Neural crest cell (in vitro differentiated cells): ENCODE results near the gene TMX2. TPM values are rescaled to one million over a fixed set of nuclear protein-coding genes. Genes with fewer than 3 reads are reported as not detected.

ENCODE experiments used
- DNase-seq: peaks from one replicate; pipeline ENCODE4 v3.0.0; 2021; ENCODE audit warnings: low read depth, mixed read lengths, low spot score
- H3K27ac Mint-ChIP-seq: one replicate; pipeline ENCODE4 v1.8.0; 2021; ENCODE audit warnings: mild to moderate bottlenecking, mixed read lengths; ENCODE audit not compliant: unreplicated experiment
- H3K27me3 Mint-ChIP-seq: 2 replicates; pipeline ENCODE4 v1.8.0; 2021; ENCODE audit warnings: low read depth, mild to moderate bottlenecking, mixed read lengths
- H3K36me3 Mint-ChIP-seq: 2 replicates; pipeline ENCODE4 v1.8.0; 2021; ENCODE audit warnings: low read depth, mild to moderate bottlenecking, mixed read lengths
- H3K4me1 Mint-ChIP-seq: 2 replicates; pipeline ENCODE4 v1.8.0; 2021; ENCODE audit warnings: mixed read lengths
- H3K4me3 Mint-ChIP-seq: one replicate; pipeline ENCODE4 v1.8.0; 2021; ENCODE audit warnings: mild to moderate bottlenecking, mixed read lengths
- H3K9me3 Mint-ChIP-seq: 2 replicates; pipeline ENCODE4 v1.8.0; 2021; ENCODE audit warnings: mixed read lengths
- CTCF ChIP-seq: fragments of 200-600 bp; sonication (generic); conservative IDR thresholded peaks from 2 replicates; pipeline ENCODE4 v1.5.0; 2021; ENCODE audit warnings: antibody characterized with exemption, mild to moderate bottlenecking
- total RNA-seq: library from RNA; stranded (reverse); gene quantifications from 2 replicates; pipeline ENCODE4 v1.2.1, GENCODE V29; 2021

Gene TMX2
- total RNA-seq, 1 donor from 2014 or later, result 78.3 TPM

GRCh38 chr11:57788703-57789088 is 76.3 kb downstream of the TMX2 start:
- Mint-ChIP-seq H3K36me3 (peaks cover 7% of the 10 kb centered on the region), H3K9me3 (no peaks in the 10 kb centered on the region), H3K4me1 (peaks cover 30% of the 10 kb centered on the region), H3K27ac (no peak overlapping the region), H3K4me3 (no peak overlapping the region), H3K27me3 (no peaks in the 10 kb centered on the region)
- no peak for TF ChIP-seq CTCF
- DNase-seq, result no peak

Other genes with a start within 250 kb of the TMX2 start
- 4.5 and 4.7 TPM in 2 replicates for gene SLC43A1, start 196.9 kb upstream of the TMX2 start, total RNA-seq
- 103 and 108 TPM in 2 replicates for gene TIMM10, start 181.8 kb upstream of the TMX2 start, total RNA-seq
- not detected in 2 replicates for gene SMTNL1, start 175.0 kb upstream of the TMX2 start, total RNA-seq
- gene UBE2L6, start 144.9 kb upstream of the TMX2 start, total RNA-seq, result 66.0 and 68.7 TPM in 2 replicates
- gene SERPING1, start 114.9 kb upstream of the TMX2 start, total RNA-seq, result 28.0 and 31.7 TPM in 2 replicates
- gene YPEL4, start 62.7 kb upstream of the TMX2 start, total RNA-seq, result 0.37 and 0.55 TPM in 2 replicates
- gene CLP1, start 54.8 kb upstream of the TMX2 start, total RNA-seq, result 23.8 and 25.7 TPM in 2 replicates
- gene ZDHHC5, start 44.5 kb upstream of the TMX2 start, total RNA-seq, result 42.7 and 50.1 TPM in 2 replicates
- gene MED19, start 378 bp upstream of the TMX2 start, total RNA-seq, result 24.1 and 24.7 TPM in 2 replicates
- 208 and 212 TPM in 2 replicates for gene SELENOH, start 28.9 kb downstream of the TMX2 start, total RNA-seq
- gene BTBD18, start 39.2 kb downstream of the TMX2 start, total RNA-seq, result not detected in 2 replicates
- 144 TPM in 2 replicates for gene CTNND1, start 49.2 kb downstream of the TMX2 start, total RNA-seq